GM18505 (cell line): Measurements from ENCODE around the gene MED12L.
A peak's percentile ranks its signal among the peaks of the same experiment; 100 is the strongest.

Experiments
- ATAC-seq: cut with Tn5 transposase; IDR thresholded peaks from one replicate; pipeline ENCODE4 v1.9.1; 2021; ENCODE audit not compliant: unreplicated experiment
- POLR2A ChIP-seq: IDR thresholded peaks from 4 replicates; pipeline ENCODE4 v1.6.1; 2011; ENCODE audit warnings: borderline replicate concordance; ENCODE audit not compliant: insufficient read depth, insufficient read length; ENCODE audit errors: extremely low read depth

The MED12L gene

GRCh38 chr3:151329363-151329762 lies 243.9 kb downstream of the MED12L start, which contains the start of gene P2RY13:
TSS of gene P2RY13 (minus strand) at chr3:151329549. CDS start at chr3:151329528, 21 bp downstream.
- TF ChIP-seq POLR2A: no peak
- no peak for ATAC-seq

GRCh38 chr3:151330379-151330778 lies 244.9 kb downstream of the MED12L start:
- no peak for ATAC-seq
- TF ChIP-seq POLR2A: no peak

- TF ChIP-seq POLR2A: no peak
Observed at GRCh38 chr3:151330899-151331298, 245.4 kb downstream of the MED12L start.

GRCh38 chr3:151331696-151332095 lies 246.2 kb downstream of the MED12L start:
- TF ChIP-seq POLR2A: no peak

More at GRCh38 chr3:151330899-151331298, 245.4 kb downstream of the MED12L start:
- no peak for ATAC-seq

GRCh38 chr3:151345859-151346258 lies 260.4 kb downstream of the MED12L start:
- ATAC-seq: no peak
- no peak for TF ChIP-seq POLR2A

More at GRCh38 chr3:151331696-151332095, 246.2 kb downstream of the MED12L start:
- no peak for ATAC-seq

- no peak for ATAC-seq
- TF ChIP-seq POLR2A: no peak
Observed at GRCh38 chr3:151346292-151346691, 260.8 kb downstream of the MED12L start.

GRCh38 chr3:151347432-151347831 lies 262.0 kb downstream of the MED12L start:
- TF ChIP-seq POLR2A: no peak

GRCh38 chr3:151350656-151351055 lies 265.2 kb downstream of the MED12L start:
- no peak for TF ChIP-seq POLR2A
- ATAC-seq: no peak

More at GRCh38 chr3:151347432-151347831, 262.0 kb downstream of the MED12L start:
- ATAC-seq: no peak

- peak; percentile 90 for ATAC-seq
Observed at GRCh38 chr3:151351219-151351618, 265.8 kb downstream of the MED12L start.

GRCh38 chr3:151351648-151352047 lies 266.2 kb downstream of the MED12L start:
- peak; percentile 28 for ATAC-seq
- TF ChIP-seq POLR2A: no peak

More at GRCh38 chr3:151351219-151351618, 265.8 kb downstream of the MED12L start:
- TF ChIP-seq POLR2A: no peak

GRCh38 chr3:151356794-151357462 lies 271.5 kb downstream of the MED12L start:
- ATAC-seq: no peak
- TF ChIP-seq POLR2A: no peak

GRCh38 chr3:151357463-151357850 lies 272.0 kb downstream of the MED12L start:
- no peak for TF ChIP-seq POLR2A
- no peak for ATAC-seq

- TF ChIP-seq POLR2A: no peak
- no peak for ATAC-seq
Observed at GRCh38 chr3:151362751-151363174, 277.3 kb downstream of the MED12L start.

- ATAC-seq: no peak
Observed at GRCh38 chr3:151366993-151367392, 281.5 kb downstream of the MED12L start.

More at GRCh38 chr3:151366993-151367392, 281.5 kb downstream of the MED12L start:
- no peak for TF ChIP-seq POLR2A
